GM18508 (cell line): ENCODE measurements around the gene DAD1.
"Not testable (repeated sequence)": the region's sequence is repeated elsewhere in the genome, so short reads cannot be mapped to it uniquely, and the experiment has no call there.

Experiments used
- ATAC-seq: cut with Tn5 transposase; IDR thresholded peaks from one replicate; pipeline ENCODE4 v1.9.1; 2021; ENCODE audit warnings: moderate number of reproducible peaks; ENCODE audit not compliant: insufficient read depth, unreplicated experiment

DAD1 gene

GRCh38 chr14:22555384-22556011 lies 33.5 kb downstream of the DAD1 start:
- ATAC-seq = peak; percentile 9

- ATAC-seq = no peak
Measured at GRCh38 chr14:22554498-22555383, 34.3 kb downstream of the DAD1 start.

- ATAC-seq = not testable (repeated sequence)
Measured at GRCh38 chr14:22553861-22554497, 35.0 kb downstream of the DAD1 start.

GRCh38 chr14:22553445-22553844 lies 35.6 kb downstream of the DAD1 start:
- ATAC-seq = no peak

- no peak for ATAC-seq
Measured at GRCh38 chr14:22552827-22553076, 36.3 kb downstream of the DAD1 start.

GRCh38 chr14:22552001-22552826 lies 36.8 kb downstream of the DAD1 start:
- no peak for ATAC-seq

- ATAC-seq = no peak
Measured at GRCh38 chr14:22551605-22551997, 37.4 kb downstream of the DAD1 start.

GRCh38 chr14:22549981-22550673 lies 38.9 kb downstream of the DAD1 start:
- ATAC-seq = peak; percentile 40

- ATAC-seq = no peak
Measured at GRCh38 chr14:22549324-22549962, 39.6 kb downstream of the DAD1 start.

GRCh38 chr14:22547948-22548750 lies 40.9 kb downstream of the DAD1 start:
- no peak for ATAC-seq

GRCh38 chr14:22547313-22547947 lies 41.6 kb downstream of the DAD1 start:
- no peak for ATAC-seq

GRCh38 chr14:22546722-22547071 lies 42.3 kb downstream of the DAD1 start:
- no peak for ATAC-seq

- no peak for ATAC-seq
Measured at GRCh38 chr14:22545842-22546721, 42.9 kb downstream of the DAD1 start.

- ATAC-seq = no peak
Measured at GRCh38 chr14:22544881-22545420, 44.1 kb downstream of the DAD1 start.

GRCh38 chr14:22544406-22544805 lies 44.6 kb downstream of the DAD1 start:
- no peak for ATAC-seq

- not testable (repeated sequence) for ATAC-seq
Measured at GRCh38 chr14:22543570-22544357, 45.3 kb downstream of the DAD1 start.
